IPS-18a (cell line): ENCODE measurements around the gene PIGH.

Source experiments
- H3K27ac ChIP-seq: one replicate; pipeline ENCODE4 v1.5.1; 2013; ENCODE audit warnings: low read length
- H3K27me3 ChIP-seq: one replicate; pipeline ENCODE4 v1.6.1; 2013; ENCODE audit warnings: mild to moderate bottlenecking, low read length; ENCODE audit not compliant: control insufficient read depth, insufficient read depth
- H3K36me3 ChIP-seq: one replicate; pipeline ENCODE4 v1.6.1; 2013; ENCODE audit warnings: low read depth, low read length; ENCODE audit not compliant: control insufficient read depth
- H3K4me1 ChIP-seq: one replicate; pipeline ENCODE4 v1.6.1; 2013; ENCODE audit warnings: low read depth, low read length; ENCODE audit not compliant: control insufficient read depth
- H3K4me3 ChIP-seq: one replicate; pipeline ENCODE4 v1.5.1; 2013; ENCODE audit warnings: low read length
- H3K9ac ChIP-seq: one replicate; pipeline ENCODE4 v1.6.1; 2013; ENCODE audit warnings: mild to moderate bottlenecking, low read length, moderate library complexity
- H3K9me3 ChIP-seq: one replicate; pipeline ENCODE4 v1.6.1; 2013; ENCODE audit warnings: low read depth, low read length; ENCODE audit not compliant: control insufficient read depth

Gene PIGH

DNA sequence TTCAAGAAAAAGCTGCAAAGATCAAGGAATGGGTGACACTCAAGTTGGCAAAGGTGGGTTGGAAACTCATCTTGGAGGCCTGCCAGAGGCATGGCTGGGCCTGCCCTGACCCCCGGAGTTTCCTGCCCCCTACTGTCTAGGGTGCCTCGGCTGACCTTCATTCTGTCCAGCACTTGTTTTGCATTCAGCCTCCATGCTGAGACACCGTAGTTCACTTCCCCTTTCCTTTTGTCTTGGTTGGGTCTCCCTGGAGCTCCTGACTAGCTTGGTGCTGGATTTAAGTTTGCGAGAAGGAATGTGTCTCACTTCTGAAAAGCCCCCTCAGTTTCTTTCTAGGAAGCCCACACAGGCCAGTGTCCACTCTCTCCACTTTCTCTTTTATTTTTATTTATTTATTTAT lies 40.4 kb downstream of the PIGH start:
- H3K27ac ChIP-seq = no peak overlapping the region
- no peaks in the 10 kb centered on the region for H3K9me3 ChIP-seq
- H3K4me3 ChIP-seq = no peak overlapping the region
- H3K36me3 ChIP-seq = peaks cover 30% of the 10 kb centered on the region
- no peaks in the 10 kb centered on the region for H3K27me3 ChIP-seq
- H3K4me1 ChIP-seq = no peaks in the 10 kb centered on the region
- no peak overlapping the region for H3K9ac ChIP-seq

DNA sequence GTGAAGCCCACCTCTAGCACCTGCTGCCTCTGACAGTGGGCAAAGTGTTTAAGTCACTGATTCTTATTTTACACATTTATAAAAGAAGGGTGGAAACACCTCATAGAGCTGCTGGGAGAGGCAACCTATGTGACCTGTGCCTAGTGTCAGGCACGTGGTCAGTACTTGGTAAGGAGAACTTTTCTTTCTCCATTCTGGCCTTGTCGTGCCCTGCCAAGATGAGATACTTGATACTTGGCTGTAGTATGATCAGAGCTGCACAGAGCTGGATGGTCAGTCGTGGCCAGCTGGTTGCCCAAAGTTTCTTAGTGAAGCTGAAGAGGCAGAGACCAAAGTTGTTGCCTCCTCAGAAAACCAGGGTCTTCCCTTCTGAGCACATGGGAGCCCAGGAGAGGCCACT lies 42.4 kb downstream of the PIGH start:
- Histone ChIP-seq H3K4me1 (no peaks in the 10 kb centered on the region), H3K27ac (no peak overlapping the region), H3K27me3 (no peaks in the 10 kb centered on the region), H3K9ac (no peak overlapping the region), H3K9me3 (no peaks in the 10 kb centered on the region), H3K4me3 (no peak overlapping the region), H3K36me3 (peaks cover 25% of the 10 kb centered on the region)

DNA sequence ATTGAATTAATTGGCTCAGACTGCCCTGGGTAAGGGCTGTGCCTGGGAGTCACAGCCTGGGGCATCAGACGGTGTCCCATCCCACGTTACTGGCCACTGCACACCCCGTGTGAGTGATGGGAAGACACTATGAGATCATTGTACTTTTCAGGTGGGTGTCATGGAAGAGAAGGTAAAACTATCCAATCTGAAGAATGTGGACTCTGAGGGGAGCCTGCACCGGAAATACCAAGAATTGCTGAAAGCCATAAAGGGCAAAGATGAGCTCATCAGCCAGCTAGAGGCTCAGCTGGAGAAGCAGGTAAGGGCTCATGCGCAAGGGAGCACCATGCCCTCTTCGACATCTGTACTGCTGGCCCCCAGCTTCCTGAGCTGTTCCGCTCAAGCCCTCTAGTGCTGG lies 43.0 kb downstream of the PIGH start:
- H3K9ac ChIP-seq = no peak overlapping the region
- no peak overlapping the region for H3K4me3 ChIP-seq
- peaks cover 21% of the 10 kb centered on the region for H3K36me3 ChIP-seq
- H3K9me3 ChIP-seq = no peaks in the 10 kb centered on the region
- no peaks in the 10 kb centered on the region for H3K4me1 ChIP-seq
- H3K27ac ChIP-seq = no peak overlapping the region
- no peaks in the 10 kb centered on the region for H3K27me3 ChIP-seq

DNA sequence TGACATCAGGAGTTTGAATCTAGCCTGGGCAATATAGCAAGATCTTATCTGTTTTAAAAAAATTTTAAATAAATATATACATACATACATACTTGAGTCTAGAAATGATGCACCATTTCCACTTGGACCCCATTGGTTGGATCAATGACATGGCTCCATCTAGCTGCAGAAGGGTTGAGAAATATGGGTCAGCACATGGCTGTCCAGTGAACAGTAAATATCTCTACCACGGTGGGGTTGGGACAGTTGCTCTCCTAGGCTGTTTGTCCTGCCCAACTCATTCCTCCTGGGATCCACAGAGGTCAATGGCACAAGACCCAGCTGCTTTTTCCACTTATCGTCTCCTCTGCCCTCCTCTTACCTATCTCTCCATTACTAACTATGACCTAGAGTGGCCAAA lies 43.4 kb downstream of the PIGH start:
- Histone ChIP-seq H3K9me3 (no peaks in the 10 kb centered on the region), H3K27ac (no peak overlapping the region), H3K4me3 (no peak overlapping the region), H3K9ac (no peak overlapping the region), H3K4me1 (no peaks in the 10 kb centered on the region), H3K36me3 (peaks cover 18% of the 10 kb centered on the region), H3K27me3 (no peaks in the 10 kb centered on the region)

DNA sequence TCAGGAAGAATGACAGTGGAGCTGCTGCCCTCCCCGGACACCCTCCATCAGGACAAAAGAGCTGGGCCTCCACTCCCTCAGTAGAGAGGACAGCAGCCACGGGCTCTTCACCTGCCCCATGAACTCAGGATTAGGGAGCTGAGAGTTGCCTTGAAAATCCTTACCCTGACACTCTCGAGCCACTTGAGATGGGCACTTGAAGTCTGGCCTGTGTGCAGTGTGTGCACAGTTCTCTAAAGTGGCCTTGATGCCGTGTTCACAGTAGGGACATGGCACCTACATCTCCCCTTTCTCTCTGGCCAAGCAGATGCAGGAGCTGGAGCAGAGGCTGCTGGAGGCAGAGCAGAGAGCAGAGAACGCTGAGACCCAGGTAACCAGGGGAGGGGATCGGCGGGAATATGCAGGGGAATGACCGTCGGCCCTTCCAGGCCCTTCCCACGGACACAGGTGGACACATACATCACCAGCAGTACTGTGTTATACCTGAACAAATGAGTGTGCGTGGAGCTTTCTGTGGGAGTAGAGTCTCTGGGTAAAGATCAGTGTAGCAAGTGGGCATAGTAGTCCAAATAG lies 44.5 kb downstream of the PIGH start:
- Histone ChIP-seq H3K4me3 (no peak overlapping the region), H3K9me3 (no peaks in the 10 kb centered on the region), H3K27ac (no peak overlapping the region), H3K4me1 (no peaks in the 10 kb centered on the region), H3K9ac (no peak overlapping the region), H3K36me3 (peaks cover 18% of the 10 kb centered on the region), H3K27me3 (no peaks in the 10 kb centered on the region)

DNA sequence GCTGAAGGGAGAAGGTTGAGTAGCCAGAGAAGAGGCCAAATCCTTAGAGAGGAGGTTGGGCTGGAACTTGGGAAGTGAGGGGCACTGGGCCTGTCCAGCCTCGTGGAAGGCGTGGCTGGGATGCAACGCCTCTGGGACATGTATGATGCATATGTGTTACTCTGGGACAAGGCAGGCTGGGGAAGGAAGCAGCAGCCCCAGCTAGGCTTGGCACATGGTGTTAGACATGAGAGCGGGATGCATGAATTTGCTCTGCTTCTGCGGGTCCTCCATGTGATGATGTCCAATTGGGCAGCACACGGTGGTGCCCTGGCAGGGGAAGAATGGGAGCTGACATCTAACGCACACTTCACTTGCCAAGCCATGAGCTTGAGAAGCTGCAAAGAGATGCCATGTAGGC lies 45.7 kb downstream of the PIGH start:
- H3K27me3 ChIP-seq = no peaks in the 10 kb centered on the region

DNA sequence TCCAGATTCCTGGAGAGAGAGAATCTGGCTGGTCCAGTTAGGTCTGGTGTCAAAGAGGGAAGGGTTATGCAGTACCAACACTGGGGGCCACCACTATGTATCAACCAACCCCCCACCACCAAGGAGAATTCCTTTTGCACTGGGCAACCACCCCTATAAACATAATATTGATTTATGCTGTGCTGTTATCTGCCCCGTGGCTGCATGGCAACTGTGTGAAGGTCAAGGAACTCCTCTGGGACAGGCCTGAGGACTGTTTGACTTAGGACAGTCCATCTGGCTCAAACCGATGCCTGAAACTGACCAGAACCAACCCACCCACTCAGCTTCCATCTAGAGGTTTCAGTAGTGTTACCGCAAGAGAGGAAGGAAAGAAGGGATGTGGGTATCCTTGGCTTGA lies 46.5 kb downstream of the PIGH start:
- Histone ChIP-seq H3K4me3 (no peak overlapping the region), H3K4me1 (peaks cover 3% of the 10 kb centered on the region), H3K9ac (no peak overlapping the region), H3K36me3 (peaks cover 9% of the 10 kb centered on the region), H3K27me3 (no peaks in the 10 kb centered on the region), H3K27ac (no peak overlapping the region), H3K9me3 (no peaks in the 10 kb centered on the region)

More for the DNA sequence above, 45.7 kb downstream of the PIGH start:
- peaks cover 3% of the 10 kb centered on the region for H3K4me1 ChIP-seq
- no peak overlapping the region for H3K4me3 ChIP-seq
- H3K36me3 ChIP-seq = peaks cover 11% of the 10 kb centered on the region
- no peak overlapping the region for H3K9ac ChIP-seq
- no peak overlapping the region for H3K27ac ChIP-seq
- no peaks in the 10 kb centered on the region for H3K9me3 ChIP-seq

DNA sequence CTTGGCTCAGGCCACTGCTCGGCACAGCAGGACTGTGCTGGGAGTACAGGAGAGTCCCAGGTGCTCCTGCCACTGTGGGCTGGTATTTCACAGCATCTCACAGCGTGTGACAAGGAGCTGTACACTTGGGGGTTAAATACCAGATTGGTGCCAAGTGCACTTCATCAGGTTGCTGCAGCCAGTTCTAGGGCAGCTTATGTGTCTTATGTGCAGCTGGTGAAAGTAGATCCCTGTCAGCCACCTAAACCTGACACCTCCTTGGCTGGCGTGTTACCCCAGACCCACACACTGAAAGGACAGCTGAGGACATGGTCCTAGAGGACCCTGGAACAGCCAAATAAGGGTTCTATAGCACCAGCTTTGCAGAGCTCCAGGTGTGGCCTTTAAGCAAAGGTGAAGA lies 48.1 kb downstream of the PIGH start:
- Histone ChIP-seq H3K36me3 (peaks cover 5% of the 10 kb centered on the region), H3K27me3 (no peaks in the 10 kb centered on the region), H3K9ac (no peak overlapping the region), H3K4me1 (peaks cover 3% of the 10 kb centered on the region), H3K27ac (no peak overlapping the region), H3K9me3 (no peaks in the 10 kb centered on the region), H3K4me3 (no peak overlapping the region)

DNA sequence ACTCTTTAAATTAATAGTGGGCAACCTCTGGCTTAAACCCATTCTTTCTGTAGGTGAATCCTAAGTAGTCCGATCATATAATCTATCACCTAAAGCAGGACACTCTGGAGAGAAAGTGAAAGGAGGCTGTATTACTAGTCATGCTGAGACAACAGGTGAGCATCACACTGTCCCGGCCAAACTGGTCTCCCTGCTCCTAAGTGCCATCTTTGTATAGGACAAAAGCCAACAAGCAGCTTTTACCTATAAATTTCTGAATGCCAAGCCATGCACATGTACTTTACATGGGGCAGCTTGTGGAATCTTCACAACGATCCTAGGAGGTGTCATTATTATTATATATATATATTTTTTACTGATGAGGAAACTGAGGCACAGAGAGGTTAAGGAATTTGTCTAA lies 48.9 kb downstream of the PIGH start:
- H3K27me3 ChIP-seq = no peaks in the 10 kb centered on the region
- H3K36me3 ChIP-seq = peaks cover 3% of the 10 kb centered on the region
- H3K4me1 ChIP-seq = peaks cover 3% of the 10 kb centered on the region
- no peak overlapping the region for H3K9ac ChIP-seq
- no peak overlapping the region for H3K4me3 ChIP-seq
- H3K27ac ChIP-seq = no peak overlapping the region
- H3K9me3 ChIP-seq = no peaks in the 10 kb centered on the region

DNA sequence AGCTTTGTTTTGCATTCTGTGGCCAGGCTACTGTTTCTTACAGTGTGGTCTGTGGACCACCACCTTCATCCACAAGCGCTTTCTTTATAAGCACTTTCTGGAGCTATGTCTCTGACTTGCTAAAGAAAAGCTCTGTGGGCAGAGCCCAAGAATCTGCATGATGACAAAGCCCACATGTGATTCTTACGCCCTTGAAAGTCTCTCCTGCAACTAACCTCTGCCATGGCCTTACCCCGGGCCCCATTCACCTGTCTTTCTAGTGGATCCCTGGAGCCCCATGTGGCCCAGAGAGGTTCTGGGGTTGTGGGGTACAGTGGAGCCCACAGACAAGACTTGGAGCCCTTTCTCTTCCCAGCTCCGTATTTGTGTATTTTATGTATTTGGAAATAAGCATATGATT lies 50.3 kb downstream of the PIGH start:
- peaks cover 3% of the 10 kb centered on the region for H3K4me1 ChIP-seq
- H3K36me3 ChIP-seq = peaks cover 7% of the 10 kb centered on the region
- no peak overlapping the region for H3K27ac ChIP-seq
- H3K9ac ChIP-seq = no peak overlapping the region
- H3K27me3 ChIP-seq = no peaks in the 10 kb centered on the region
- H3K4me3 ChIP-seq = no peak overlapping the region
- H3K9me3 ChIP-seq = no peaks in the 10 kb centered on the region

DNA sequence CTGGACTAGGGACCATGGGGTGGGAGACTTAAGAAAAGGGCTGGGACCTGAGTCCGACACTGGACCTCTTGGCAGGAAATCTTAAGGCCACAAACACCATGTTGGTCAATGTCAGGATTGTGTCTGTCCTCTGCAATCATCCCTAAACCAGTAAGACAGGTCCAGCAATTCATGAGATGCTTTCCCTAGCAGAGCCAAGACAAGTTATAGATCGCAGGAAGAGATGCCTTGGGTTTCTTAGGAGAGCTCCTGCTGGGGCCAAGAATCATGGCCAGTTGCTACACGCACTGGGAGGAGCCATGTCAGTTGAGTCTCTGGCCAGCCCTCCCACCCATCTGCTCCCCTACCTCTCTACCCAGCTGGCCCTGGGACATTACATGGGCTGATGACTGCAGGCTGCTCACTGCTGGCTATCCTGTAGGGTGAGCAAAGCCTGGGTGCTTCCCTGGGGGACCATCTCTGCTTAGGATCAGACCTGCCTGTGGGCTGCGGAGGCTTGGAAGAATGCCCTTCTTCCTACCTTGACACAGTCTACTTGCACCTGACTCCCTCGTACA lies 52.8 kb downstream of the PIGH start:
- Histone ChIP-seq H3K36me3 (peaks cover 12% of the 10 kb centered on the region), H3K9ac (no peak overlapping the region), H3K27me3 (no peaks in the 10 kb centered on the region), H3K4me1 (peaks cover 4% of the 10 kb centered on the region), H3K27ac (no peak overlapping the region), H3K4me3 (no peak overlapping the region), H3K9me3 (no peaks in the 10 kb centered on the region)

DNA sequence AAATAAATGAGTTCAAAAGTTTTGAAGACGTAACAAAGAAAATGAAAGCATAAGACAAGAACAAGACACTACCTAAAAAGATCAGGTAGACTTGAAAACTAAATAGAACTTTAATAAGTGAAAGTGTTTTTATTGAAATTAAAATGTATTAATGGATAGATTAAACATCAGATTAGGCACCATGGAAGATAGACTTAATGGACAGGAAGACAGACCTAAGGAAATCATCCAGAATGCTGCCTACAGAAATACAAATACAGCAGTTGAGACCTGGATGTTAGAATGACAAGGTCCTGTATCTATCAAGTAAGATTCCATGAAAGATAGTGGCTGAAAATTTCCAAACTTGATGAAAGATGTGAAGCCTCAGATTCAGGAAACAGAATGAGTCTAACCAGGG lies 55.5 kb downstream of the PIGH start:
- no peak overlapping the region for H3K4me3 ChIP-seq
- H3K9ac ChIP-seq = no peak overlapping the region
- H3K27me3 ChIP-seq = no peaks in the 10 kb centered on the region
- H3K4me1 ChIP-seq = peaks cover 22% of the 10 kb centered on the region
- no peak overlapping the region for H3K27ac ChIP-seq
- H3K9me3 ChIP-seq = no peaks in the 10 kb centered on the region
- peaks cover 12% of the 10 kb centered on the region for H3K36me3 ChIP-seq
